NCI-H1105 (cell line): ENCODE results near the gene CNOT3.
A peak's percentile ranks its signal among the peaks of the same experiment; 100 is the strongest.
"Not testable (repeated sequence)": the region's sequence is repeated elsewhere in the genome, so short reads cannot be mapped to it uniquely, and the experiment has no call there.

Source experiments
- DNase-seq: peaks from one replicate; lab custom pipeline; 2025; lab: John Stamatoyannopoulos, UW

CNOT3 gene

DNA sequence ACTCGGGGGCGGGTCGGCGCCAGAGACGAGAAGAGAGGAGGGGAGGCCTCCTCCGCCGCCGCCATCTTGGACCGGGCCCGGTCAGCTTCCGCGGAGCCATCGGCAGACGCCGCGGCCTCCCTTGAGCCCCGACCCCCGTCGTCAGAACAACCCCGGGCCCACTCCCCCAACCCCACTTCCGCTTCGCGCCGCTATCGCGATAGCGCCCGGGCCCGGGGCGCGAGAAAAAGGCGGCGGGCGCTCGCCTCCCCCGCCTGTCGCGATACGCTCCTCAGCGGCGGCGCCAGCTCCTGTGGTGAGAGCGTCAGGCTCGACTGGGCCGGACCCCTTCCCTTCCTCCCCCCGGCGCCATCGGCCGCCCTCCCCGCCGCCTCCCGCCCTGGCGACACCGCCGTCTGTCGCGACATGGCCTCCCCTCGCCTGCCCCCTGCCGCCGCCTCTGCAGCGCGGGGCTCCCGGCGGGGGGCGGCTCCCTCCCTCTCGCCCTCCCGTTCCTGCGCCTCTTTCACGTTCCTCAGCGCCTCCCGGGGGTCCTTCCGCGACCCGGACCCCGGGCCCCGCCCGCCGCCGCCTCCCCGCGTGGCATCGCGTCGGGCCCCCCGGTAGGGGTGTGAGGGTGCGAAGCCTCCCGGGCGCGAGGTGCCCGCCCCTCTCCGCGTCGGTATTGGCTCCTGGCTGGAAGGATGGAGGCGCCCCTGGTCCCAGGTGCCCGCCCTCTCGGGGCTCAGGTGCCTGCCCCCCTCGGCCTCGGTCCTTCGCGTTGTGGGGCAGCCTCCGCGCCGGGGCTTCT, at the start of gene CNOT3:
CNOT3 (plus strand) TSS at position 64 of the 790 bp plus-strand sequence. CDS start 5,217 bp downstream, outside the sequence.
- peak; percentile 18 for DNase-seq

GRCh38 chr19:54094426-54095000, 43.0 kb upstream of the CNOT3 start:
- no peak for DNase-seq

- no peak for DNase-seq
Observed at GRCh38 chr19:54095136-54095858, 42.3 kb upstream of the CNOT3 start.

- peak; percentile 48 for DNase-seq
Observed at GRCh38 chr19:54095859-54096616, 41.5 kb upstream of the CNOT3 start.

DNA sequence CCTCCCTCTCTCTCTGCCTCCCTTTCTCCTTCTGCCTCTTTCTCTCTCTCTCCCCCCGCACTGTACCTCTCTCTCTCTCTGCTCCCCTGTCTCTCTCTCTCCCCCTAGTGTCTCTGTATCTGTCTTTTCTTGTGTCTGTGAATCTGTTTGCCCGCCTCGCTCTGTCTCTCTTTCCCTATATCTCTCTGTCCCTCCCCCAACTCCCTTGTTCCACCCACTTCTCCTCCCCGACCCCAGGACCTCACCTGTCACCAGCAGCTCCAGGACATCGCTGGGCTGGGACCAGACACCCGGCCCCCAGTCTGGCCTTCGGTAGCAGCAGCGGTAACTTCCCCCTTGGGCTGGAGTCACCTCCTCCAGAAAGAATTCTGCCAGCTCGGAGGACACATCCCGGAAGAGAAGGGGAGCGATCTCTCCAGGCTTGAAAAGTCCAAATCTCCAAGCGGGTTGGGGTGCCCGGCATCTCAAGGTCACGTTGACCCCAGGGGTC, 40.9 kb upstream of the CNOT3 start:
- DNase-seq = no peak

DNA sequence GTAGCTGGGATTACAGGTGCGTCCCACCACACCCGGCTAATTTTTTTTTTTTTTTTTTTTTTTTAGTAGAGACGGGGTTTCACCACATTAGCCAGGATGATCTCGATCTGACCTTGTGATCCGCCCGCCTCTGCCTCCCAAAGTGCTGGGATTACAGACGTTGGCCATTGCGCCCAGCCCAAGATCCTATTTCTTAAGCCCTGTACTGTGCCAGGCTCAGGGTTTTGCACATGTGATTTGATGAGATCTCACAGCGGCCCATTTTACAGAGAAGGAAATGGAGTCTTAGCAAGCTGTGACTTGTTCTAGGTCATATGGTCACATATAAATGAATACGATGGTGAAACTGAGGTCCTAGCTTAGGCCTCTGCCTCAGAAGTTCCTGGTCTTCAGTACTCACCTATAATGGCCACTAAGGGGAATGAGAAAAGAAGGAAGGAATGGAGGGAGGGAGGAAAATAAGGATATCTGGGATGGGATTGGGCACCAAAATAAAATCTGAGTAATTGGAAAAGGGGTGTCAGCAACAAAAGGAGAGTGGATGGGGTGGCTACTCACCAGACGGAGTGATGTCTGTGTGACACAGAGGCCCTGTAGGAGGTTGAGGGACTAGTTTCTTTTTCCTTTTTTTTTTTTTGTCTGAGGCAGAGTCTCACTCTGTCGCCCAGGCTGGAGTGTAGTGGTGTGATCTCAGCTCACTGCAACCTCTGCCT, 38.2 kb upstream of the CNOT3 start:
- no peak for DNase-seq

- DNase-seq = not testable (repeated sequence)
Observed at GRCh38 chr19:54099903-54100255, 37.7 kb upstream of the CNOT3 start.

- DNase-seq = no peak
Observed at GRCh38 chr19:54100561-54100960, 37.0 kb upstream of the CNOT3 start, which contains the start of gene OSCAR. Gene OSCAR (minus strand): TSS chr19:54100803. CDS start chr19:54100792, 11 bp downstream.

DNA sequence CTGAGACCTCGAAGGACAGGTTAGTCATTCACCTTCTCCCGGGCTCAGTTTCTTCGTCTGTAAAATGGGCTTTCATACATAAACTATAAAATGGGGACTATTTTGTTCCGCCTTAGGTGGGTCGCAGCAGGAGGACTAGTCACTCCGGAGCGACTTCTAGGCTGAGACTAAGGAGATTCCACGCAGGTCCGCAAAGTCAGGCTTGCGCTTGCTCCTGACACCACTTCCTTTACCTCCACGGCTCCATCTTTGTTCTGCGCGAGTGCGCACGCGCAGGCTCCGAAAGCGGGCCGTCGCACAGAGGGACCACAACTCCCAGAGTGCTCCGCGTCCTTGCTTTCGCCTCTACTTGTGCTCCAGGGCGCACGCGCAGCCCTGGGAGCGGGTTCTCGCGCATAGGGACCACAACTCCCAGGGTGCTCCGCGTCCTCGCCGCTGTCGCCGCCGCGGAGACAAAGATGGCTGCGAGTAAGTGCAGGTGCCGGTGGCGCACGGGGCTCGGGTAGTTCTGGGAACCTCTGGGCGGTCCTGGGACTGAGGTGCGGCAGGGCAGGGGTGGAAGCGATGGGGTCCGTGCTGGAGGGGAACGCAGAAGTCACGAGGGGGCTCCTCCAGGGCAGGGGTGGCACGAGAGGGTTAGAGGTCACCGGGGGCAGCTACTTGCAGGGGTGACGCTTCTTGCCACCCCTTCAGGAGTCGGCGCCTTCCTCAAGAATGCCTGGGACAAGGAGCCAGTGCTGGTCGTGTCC, 35.0 kb upstream of the CNOT3 start, which contains the start of gene NDUFA3:
NDUFA3 (plus strand) TSS at position 435 of the 749 bp plus-strand sequence; CDS start at position 459, 24 bp downstream.
- DNase-seq = peak; percentile 98

DNA sequence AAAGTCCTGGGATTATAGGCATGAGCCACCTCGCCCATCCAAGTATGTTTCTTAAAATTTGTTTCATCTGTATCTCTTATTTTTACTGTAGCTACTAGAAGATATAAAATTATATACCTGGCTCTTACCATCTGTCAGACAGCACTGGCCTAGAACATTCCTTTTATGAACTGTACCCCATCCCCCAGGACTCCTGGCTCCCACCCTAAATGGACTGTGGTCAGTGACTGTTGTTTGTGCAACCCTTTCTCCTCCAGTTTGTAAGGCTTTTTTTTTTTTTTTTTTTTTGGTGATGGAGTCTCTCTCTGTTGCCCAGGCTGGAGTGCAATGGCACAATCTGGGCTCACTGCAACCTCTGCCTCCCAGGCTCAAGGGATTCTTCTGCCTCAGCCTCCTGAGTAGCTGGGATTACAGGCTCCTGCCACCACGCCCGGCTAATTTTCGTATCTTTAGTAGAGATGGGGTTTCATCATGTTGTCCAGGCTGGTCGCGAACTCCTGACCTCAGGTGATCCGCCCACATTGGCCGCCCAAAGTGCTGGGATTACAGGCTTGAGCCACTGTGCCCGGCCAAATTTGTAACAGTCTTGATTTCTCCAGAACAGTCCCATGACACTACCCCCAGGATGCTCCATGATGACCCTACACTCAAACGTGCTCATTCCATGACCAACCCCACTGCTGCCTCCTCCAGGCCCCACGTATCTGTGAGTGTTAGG, 32.4 kb upstream of the CNOT3 start:
- DNase-seq = no peak

- no peak for DNase-seq
Observed at GRCh38 chr19:54105796-54106195, 31.8 kb upstream of the CNOT3 start.

GRCh38 chr19:54106716-54107115, 30.8 kb upstream of the CNOT3 start:
- DNase-seq = no peak

DNA sequence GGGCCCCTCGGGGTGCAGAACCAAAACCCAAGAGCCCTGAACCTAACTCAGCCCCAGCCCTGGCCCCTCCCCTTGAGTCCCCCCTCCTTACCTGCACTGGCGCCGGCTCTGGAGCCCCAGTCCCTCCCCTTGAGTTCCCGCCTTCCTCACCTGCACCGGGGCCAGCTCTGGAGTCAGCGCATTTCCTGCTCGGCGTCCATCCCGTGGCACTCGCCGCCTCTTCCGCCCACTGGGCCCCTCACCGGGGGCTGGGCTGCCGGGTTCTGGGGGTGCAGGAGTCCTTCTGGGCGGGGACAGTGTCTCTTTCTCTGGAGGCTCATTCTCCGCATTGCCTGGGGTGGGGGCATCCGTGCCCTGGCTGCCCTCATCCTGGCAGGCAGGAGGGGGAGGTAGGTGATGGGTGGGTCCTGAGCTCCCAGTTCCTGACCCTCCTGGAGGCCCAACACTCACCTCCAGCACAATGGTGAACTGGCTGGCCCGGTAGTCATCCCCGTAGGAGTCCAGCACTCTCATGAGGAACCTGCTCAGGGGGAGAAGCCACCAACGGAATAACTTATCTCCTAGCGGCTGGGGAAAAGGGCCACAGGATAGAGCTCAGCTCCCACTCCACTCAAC, 29.6 kb upstream of the CNOT3 start:
- no peak for DNase-seq

DNA sequence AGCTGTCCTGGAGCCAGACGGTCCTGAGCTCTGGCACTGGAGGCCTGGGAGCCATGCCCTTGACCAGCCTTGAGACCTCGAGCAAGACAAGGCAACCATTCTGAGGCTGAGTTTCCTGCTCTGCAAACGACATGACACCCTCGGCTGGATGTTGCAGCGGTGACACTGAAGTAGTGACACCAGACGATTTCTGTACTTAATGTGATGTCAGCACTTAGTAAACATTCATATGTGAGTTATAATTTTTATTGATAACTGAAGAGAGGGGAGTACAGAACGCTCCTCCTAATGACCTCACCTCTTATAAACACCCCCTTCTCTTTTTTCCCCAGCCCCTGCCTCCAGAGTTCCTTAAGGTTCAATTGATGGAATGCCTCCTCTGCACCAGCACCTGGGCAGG, 29.1 kb upstream of the CNOT3 start:
- DNase-seq = no peak

DNA sequence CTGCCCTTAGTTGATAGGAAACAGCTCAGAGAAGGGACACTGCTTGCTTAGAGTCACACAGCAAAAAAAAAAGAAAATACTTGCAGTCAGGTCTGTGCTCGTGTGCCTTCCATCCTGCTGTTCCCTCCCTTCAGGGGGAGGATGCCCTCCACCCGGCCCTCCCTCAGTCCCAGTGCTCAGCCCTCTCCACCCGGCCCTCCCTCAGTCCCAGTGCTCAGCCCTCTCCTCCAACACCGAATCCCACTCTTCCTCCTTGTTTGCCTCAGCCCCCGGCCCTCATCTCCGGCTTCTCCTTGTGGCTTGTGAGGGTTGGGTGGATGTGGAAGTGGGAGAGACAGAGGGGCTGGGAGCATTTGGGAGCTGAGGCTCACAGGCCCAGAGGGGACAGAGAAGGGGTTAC, 27.9 kb upstream of the CNOT3 start:
- DNase-seq = no peak

DNA sequence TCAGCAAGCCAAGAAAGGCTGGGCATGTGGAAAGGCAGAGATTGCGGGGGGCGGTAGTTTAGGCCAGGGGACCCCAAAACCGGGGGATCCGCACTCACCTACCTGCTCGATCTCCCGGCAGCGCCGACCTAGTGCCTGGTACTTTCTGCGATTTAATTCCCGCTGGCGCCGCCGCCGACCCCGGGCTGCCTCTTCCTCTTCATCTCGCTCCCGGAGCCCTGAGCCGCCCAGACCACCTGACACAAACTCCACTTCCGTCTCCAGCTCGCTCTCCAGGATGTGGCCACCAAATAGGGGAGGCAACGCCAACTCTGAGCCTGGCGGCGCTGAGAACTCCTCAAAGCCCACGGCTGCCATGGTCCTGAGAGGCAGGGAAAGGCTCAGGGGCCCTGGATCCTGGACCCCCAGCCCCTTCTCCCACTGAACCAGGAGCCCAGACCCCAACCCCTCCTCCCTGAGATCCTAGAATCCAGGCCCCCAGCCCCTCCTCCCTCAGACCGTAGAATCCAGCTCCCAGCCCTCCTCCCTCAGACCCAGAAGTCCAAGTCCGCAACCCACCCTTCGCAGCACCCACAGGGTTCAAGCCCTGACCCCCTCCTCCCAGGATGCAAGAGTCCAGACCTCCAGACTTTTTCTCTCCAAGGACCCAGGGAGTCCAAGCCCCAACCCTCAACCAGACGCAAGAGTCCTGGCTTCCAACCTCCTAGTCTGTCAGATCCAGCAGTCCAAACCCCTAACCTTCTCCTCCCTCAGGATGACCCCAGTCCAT, 23.0 kb upstream of the CNOT3 start:
- DNase-seq = peak; percentile 24

DNA sequence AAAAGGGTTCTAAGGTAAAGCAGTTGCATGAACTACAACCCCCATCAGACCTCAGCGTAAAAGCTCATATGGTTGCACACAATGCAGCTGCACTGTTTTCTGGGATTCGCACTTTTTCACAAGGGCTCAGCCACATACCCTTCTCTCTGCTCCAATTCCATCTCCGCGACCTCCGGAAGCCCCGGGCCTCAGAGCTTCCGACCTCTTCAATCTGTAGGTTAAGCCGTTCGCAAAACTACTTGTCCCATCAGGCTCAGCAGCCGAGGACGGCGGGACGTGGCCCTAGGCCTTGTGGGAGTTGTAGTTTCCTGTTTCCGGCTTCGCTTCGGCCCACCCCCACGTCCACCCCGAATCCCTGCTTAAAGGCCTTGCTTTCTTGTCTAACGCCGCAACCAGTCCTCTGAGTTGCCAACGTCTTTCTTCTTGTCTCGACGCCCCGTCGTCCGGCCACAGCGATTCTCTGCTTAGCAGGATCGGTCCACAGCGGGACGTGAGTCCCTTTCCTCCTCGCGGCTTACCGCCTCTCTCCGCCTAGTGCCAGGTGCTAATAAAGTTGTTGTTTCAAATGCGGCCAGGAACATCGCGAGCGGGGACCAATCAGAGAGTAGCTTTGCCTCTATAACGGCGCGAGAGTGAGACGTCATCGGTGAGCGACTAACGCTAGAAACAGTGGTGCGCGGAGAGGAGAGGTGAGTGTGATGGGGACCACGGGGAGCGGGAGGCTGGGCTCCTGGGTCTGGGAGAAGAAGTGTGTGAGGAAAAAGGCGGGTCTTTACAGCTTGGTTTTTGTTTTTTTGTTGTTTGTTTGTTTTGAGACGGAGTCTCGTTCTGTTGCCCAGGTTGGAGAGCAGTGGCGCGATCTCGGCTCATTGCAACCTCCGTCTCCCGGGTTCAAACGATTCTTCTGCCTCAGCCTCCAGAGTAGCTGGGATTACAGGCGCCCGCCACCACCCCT, 22.2 kb upstream of the CNOT3 start, which contains the start of the genes PRPF31 and TFPT:
PRPF31 (plus strand) TSS at position 646 of the 955 bp plus-strand sequence. CDS start 2,525 bp downstream, outside the sequence.
TFPT (minus strand) TSS at position 549 of the 955 bp plus-strand sequence; CDS start at position 161, 388 bp downstream.
- DNase-seq = peak; percentile 98
